GM12875 (cell line): ENCODE measurements around the gene SLMAP.

Source experiments
- H3K4me3 ChIP-seq: one replicate; pipeline ENCODE4 v1.5.1; 2011; ENCODE audit warnings: low read depth, low read length, control low read depth
- TF ChIP-seq, protein P1 (sequence below): IDR thresholded peaks from 2 replicates; pipeline ENCODE4 v1.5.1; 2011; ENCODE audit warnings: low read depth, mild to moderate bottlenecking, control low read depth, inconsistent platforms, low read length, moderate library complexity, borderline replicate concordance; ENCODE audit not compliant: insufficient read depth

Gene SLMAP

DNA sequence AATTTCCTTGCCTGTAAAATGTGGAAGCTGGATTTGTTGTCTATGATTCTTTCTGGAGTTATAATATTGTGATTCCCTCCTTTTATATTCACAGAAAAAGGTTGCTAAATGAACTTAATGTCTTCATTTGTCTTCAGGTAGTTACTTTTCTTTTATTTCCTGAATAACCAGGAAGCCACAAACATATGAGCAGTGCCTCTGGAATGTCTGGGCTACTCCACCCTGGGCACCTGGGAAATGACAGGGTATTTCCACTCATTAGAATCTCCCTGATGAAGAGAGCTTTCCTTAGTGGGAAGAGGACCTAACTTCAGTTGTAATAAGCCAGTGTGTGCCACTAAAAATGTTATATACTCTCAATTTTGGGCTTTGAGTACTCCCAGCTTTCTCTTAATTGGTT is 3.8 kb upstream of the SLMAP start:
- no peak overlapping the region for H3K4me3 ChIP-seq
- TF ChIP-seq, protein P1, sequence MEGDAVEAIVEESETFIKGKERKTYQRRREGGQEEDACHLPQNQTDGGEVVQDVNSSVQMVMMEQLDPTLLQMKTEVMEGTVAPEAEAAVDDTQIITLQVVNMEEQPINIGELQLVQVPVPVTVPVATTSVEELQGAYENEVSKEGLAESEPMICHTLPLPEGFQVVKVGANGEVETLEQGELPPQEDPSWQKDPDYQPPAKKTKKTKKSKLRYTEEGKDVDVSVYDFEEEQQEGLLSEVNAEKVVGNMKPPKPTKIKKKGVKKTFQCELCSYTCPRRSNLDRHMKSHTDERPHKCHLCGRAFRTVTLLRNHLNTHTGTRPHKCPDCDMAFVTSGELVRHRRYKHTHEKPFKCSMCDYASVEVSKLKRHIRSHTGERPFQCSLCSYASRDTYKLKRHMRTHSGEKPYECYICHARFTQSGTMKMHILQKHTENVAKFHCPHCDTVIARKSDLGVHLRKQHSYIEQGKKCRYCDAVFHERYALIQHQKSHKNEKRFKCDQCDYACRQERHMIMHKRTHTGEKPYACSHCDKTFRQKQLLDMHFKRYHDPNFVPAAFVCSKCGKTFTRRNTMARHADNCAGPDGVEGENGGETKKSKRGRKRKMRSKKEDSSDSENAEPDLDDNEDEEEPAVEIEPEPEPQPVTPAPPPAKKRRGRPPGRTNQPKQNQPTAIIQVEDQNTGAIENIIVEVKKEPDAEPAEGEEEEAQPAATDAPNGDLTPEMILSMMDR, result no peak

DNA sequence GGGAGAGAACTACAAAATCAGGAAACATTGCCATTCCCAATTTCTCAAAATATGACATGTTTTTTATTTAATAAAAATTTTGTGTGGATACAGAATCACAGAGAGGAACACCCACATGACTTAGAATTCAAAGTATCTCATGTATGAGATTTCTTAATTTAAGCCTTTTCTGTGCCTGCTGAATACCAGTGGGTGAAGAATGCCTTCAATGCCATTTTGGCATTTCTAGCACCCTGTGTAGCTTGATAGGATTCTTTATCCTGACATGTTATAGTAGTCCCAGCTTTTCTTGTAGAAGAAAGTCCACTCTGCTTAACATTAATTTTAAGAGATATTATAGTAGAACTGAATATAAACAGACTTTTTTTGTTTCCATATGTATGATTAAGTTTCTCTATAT is 3.1 kb upstream of the SLMAP start:
- TF ChIP-seq, protein P1, result no peak
- no peak overlapping the region for H3K4me3 ChIP-seq

DNA sequence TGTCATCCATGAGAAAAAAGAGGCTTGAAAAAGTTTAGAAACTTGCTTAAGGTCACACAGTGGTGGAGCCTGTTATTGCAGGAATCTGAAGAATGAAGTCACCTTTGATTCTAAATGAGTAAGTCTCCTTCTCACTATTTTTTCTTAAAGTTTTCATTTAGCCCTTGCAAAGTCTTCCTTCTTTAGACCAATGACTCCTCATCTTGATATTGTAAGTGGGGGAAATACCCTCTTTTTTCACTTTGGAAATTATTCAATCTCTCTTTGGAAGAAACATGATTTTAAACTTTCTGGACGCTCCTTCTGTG is 787 bp upstream of the SLMAP start:
- TF ChIP-seq, protein P1, result 0 out of 2 replicates have a peak, but pooled peaks have one; percentile 17
- H3K4me3 ChIP-seq, result peak overlapping the region; percentile 97

- H3K4me3 ChIP-seq, result peak overlapping the region; percentile 97
- TF ChIP-seq, protein P1, result no peak
These were observed 656 bp downstream of the SLMAP start for GRCh38 chr3:57756528-57757401.

- peak overlapping the region; percentile 97 for H3K4me3 ChIP-seq
- TF ChIP-seq, protein P1, result no peak
These were observed 1.7 kb downstream of the SLMAP start for GRCh38 chr3:57757642-57758297.

DNA sequence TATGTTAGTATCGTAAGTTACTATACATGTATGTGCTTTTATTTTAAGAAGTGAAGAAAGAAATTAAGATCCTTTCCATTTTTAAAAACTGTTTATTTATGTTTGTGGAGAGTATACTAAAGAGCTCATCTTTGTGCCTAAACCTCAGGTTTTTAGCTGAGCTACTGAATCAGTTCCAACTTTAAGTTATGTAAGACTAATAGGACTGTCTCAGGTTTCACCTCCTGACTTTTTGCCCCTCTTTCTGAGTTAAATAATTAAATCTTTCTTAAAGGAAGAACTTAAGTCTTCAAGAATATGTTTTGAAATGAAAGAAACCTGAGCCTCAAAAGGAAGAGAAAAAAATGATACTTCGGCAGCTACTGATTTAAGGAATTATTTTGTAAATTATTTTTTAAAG is 2.6 kb downstream of the SLMAP start:
- H3K4me3 ChIP-seq, result no peak overlapping the region
- TF ChIP-seq, protein P1, result no peak

DNA sequence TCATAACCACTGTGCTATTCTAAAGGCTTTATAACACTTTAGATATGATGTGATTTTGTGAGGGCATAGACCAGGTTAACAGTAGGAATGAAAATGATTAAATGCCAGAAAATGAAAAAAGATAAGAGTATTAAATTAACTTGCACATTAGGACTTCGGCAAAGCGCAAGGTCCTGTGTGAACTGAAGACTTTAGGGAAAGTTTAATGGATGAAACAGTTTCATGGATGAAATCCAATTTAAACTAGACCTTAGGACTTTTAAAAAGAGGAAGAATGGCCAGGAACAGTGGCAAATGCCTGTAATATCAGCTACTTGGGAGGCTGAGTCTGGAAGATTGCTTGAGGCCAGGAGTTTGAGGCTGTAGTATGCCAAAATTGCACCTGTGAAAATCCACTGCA is 8.7 kb downstream of the SLMAP start:
- no peak overlapping the region for H3K4me3 ChIP-seq
- TF ChIP-seq, protein P1, result no peak
